Activated T-cell treated with anti-CD3 and anti-CD28 coated beads, Interleukin-2, amount 50 U/mL, for 1 hour (primary cell): ENCODE results near the gene MAGEB3.
"Not testable (repeated sequence)": the region's sequence is repeated elsewhere in the genome, so short reads cannot be mapped to it uniquely, and the experiment has no call there.

ENCODE experiments used
- DNase-seq: peaks from one replicate; pipeline ENCODE4 v3.0.0-alpha.2; 2020

The MAGEB3 gene

DNA sequence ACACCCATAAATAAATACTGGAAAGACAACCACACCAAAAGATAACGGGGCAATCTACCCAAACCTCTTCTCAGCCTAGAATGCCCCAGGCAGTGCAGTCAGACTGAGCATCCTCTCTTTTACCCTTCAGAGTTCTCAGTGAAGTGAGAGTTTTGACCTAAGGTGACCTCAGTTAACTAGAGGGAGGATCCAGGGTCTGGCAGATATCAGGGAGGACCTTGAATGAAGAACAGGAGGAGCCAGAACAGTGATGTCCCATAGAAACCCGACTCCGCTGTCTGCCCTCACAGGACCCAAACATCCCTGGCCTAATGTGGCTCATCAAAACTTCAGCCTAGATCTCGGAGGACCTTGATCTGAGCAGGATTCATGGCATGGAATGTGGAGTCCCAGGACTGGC is at the start of gene MAGEB3:
TSS of gene MAGEB3 (plus strand) at position 263 of the 400 bp plus-strand sequence. CDS start 5,268 bp downstream, outside the sequence.
- DNase-seq, result no peak

DNA sequence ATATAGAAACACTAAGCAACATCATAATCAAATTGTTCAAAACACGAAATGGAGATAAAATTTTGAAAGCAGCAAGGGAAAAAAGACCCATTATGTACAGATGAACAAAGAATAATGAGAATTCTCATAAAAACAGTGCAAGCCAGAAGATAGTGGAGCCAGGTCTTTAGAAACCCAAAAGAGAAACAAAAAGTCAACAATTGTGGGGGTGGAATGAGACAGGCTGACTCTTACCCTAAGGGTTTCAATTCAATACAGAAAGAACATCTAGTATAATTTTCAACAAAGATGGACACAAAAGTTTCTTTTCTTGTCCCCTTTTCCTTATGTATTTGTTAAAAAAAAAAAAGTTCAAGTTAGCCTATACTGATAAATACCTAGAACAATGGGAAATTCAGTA is 49.1 kb upstream of the MAGEB3 start:
- no peak for DNase-seq

DNA sequence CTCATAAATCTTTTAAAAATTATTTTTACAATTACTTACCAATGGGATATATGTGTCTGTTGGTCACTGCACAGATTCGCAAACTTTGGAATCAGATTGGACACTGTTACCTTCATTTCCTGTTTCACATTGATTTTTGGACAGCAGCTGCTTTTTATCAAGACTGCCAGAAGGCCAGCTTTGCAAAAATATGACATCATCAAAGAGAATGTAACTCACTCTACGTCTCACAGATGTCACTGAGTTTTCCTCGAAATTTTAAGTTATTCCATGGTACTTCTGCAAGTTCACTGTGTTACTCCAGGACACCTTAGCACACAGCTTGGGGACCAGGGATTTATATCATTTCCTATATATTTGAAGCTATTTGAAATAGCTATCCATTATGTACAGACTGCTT is 46.9 kb upstream of the MAGEB3 start:
- no peak for DNase-seq

DNA sequence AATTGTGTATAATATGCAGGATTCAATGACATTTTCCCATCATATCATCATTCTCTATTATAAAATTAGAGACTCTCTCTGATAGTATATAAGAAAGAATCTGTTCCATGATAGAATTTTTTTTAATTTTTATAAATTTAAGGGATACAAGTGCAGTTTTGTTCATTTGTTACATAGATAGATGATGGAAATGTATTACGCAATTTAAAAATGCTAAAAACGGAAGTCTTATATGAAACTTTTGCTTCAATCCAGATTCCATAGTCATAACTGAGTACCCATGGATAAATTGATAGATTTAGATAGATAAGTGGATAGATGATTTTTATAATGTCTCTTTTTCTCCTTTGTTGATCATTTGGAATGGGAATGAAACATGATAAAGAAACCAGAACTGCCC is 40.0 kb upstream of the MAGEB3 start:
- no peak for DNase-seq

- not testable (repeated sequence) for DNase-seq
These were observed 36.5 kb upstream of the MAGEB3 start for GRCh38 chrX:30193910-30194309.

GRCh38 chrX:30196322-30196721 is 34.1 kb upstream of the MAGEB3 start:
- DNase-seq, result no peak

DNA sequence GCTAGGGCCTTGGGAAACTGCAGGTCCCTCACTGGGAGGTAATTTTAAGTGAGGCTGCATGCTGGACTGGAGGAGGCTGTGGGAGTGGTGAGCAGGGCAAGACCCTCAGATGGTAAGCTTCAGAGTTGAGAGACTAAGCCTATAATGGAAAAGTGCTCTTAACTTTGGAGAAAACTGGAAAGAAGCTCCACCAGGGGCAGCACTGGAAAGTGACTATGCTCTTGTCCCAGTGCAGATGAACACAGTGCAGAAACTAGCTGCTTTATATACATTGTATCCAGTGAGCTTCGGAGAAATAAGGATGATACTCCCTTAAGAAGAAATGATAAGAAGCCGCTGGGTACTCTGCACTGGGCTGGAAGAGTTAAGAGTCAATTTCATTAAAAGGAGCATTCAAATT is 18.3 kb upstream of the MAGEB3 start:
- DNase-seq, result no peak

DNA sequence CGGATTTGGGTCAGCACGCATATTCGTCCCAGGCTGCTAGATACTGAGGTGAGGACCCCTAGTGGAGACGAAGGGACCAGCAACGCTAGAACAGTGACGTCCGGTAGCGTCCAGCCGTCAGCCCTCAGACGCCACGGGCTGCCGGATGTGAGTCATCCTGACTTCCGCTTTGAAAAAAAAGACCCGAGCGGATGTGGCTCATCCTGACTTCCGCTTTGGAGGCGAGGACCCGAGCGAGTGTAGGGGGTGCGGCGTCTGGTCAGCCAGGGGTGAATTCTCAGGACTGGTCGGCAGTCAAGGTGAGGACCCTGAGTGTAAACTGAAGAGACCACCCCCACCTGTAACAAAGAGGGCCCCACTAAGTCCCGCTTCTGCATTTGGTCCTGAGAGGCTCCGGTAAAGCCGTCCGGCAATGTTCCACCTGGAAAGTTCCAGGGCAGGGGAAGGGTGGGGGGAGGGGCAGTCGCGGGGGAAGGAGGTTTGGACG is 15.1 kb upstream of the MAGEB3 start, which contains the start of gene MAGEB2:
TSS of gene MAGEB2 (plus strand) at position 207 of the 487 bp plus-strand sequence. CDS start 3,018 bp downstream, outside the sequence.
- DNase-seq, result no peak

DNA sequence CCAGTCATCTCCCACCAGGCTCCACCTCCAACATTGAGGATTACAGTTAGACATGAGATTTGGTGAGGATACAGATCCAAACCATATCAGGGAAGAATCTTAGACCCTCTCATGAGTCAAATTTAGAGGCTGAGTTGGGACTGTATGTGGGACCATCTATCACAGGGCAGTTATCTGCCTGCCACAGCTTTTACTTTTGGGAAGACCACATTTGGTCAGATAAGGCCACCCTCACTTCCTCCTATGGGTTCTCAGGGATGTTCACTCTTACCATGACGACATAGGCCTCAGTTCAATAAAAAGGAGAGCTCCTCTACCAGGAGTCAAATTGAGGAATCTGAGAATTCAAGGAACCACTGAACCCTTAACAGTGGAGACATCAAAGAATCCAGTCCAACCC is 13.0 kb upstream of the MAGEB3 start:
- no peak for DNase-seq

DNA sequence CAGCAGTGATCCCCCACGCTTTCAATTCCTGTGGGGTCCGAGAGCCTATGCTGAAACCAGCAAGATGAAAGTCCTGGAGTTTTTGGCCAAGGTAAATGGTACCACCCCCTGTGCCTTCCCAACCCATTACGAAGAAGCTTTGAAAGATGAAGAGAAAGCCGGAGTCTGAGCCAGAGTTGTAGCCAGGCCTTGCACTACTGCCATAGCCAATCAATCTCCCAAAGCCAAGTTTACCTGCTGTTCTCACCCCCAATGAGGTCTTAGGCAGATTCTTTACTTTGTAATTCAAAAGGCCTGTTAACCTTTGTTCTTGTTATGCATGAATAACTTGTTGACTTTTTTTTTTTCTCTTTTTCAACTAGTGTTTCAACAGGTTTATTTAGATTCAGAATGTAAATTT is 11.1 kb upstream of the MAGEB3 start:
- DNase-seq, result no peak

GRCh38 chrX:30220661-30221060 is 9.8 kb upstream of the MAGEB3 start:
- no peak for DNase-seq

GRCh38 chrX:30224536-30224935 is 5.9 kb upstream of the MAGEB3 start:
- no peak for DNase-seq

- DNase-seq, result no peak
These were observed 1.9 kb upstream of the MAGEB3 start for GRCh38 chrX:30228526-30228925.

GRCh38 chrX:30241724-30242415 is 11.4 kb downstream of the MAGEB3 start, which contains the start of gene MAGEB4:
TSS of gene MAGEB4 (plus strand) at chrX:30242000. CDS start at chrX:30242136, 136 bp downstream.
- no peak for DNase-seq

DNA sequence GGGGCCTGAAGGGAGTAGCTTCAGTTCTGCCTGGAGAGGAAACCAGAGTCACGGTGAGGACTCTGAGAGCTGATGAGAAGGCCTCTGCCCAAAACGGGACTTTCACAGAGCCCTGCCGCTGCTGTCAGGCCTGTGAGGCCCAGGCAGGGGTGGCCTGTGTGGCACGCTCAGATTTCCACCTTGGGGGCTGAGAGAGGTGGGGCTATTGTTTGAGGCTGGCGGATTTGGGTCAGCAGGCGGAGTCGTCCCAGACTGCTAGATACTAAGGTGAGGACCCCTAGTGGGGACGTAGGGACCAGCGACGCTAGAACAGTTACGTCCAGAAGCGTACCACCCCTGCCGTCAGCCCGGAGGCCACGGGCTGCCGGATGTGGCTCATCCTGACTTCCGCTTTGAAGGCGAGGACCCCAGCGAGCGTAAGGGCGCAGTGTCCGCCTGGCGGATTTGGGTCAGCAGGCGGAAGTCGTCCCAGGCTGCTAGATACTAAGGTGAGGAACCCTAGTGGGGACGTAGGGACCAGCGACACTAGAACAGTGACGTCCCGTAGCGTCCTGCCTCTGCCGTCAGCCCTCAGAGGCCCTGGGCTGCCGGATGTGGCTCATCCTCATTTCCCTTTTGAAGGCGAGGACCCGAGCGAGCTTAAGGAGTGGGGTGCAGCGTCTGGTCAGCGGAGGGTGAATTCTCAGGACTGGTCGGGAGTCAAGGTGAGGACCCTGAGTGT is 16.5 kb downstream of the MAGEB3 start, which contains the start of gene MAGEB1:
TSS of gene MAGEB1 (plus strand) at position 378 of the 721 bp plus-strand sequence. CDS start 3,348 bp downstream, outside the sequence.
- DNase-seq, result no peak

- DNase-seq, result no peak
These were observed 18.4 kb downstream of the MAGEB3 start for GRCh38 chrX:30248854-30249253.

DNA sequence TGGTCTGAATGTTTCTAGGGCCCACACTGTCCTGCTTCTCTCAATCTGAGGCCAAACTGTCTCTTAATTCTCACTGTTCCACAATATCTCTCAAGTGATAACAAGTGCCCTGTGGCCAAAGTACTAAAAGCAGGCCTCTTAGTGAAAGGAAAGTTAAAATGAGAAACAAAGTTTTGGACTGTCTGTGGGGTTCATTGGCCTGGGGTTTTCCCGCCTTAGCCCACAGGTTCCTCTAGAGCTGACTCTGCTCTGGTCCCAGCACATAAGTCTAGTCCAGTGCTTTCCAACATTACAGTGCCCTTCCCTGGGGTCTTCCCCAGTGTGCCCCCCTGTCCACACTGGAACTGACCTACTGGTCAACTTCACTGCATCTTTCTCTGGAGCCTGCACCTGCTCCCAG is 22.8 kb downstream of the MAGEB3 start:
- no peak for DNase-seq

- DNase-seq, result no peak
These were observed 29.5 kb downstream of the MAGEB3 start for GRCh38 chrX:30259927-30260326.

- no peak for DNase-seq
These were observed 30.6 kb downstream of the MAGEB3 start for GRCh38 chrX:30261012-30261411.

- no peak for DNase-seq
These were observed 32.3 kb downstream of the MAGEB3 start for GRCh38 chrX:30262763-30263162.

DNA sequence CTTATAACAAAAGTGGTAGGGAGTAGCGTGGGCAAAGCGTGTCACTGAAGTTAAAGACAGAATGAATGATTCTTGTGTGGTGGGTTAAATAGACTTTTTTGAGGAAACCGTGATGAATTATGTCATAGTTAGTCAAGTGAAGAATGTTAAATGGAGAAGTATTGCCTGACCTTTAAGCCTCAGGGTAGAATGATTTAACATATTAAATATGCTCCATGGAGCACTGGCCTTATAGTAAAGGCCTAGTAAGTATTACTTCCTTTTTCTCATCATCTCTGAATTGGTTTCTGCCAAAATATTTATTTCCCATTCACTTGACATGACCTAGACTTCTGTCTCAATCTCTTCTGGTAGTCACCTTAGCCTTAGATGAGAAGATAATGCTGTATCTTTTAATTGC is 40.2 kb downstream of the MAGEB3 start:
- DNase-seq, result no peak

DNA sequence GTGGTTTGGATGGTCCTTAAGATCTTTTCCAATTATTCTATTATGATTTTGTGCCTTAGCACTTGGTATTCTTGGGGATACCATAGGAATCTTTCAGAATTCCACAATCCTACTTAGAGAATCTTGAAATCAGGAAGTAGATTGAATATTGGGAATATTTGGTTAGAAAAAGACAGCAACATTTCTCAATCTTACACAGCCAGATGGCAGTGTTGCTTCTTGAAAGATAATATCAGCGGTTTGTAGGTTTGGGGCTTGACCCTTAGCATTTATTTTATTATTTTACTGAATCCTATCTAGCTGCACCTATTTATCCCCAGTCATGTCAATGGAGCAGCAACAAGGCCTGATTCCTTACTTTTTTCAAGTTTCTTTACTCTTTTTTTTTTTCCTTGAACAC is 45.0 kb downstream of the MAGEB3 start:
- no peak for DNase-seq

DNA sequence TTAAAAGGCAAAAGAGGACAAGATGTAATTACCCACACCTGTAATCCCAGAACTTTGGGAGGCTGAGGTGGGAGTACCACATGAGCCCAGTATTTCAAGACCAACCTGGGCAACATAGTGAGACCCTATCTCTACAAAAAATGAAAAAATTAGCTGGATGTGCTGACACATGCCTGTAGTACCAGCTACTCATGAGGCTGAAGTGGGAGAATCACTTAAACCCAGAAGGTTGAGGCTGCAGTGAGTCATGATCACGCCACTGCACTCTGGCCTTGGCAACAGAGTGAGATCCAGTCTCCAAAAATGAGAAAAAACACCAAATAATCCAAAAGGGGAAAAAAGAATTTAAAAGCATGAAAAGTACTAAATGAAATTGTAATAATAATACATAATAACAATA is 47.9 kb downstream of the MAGEB3 start:
- no peak for DNase-seq

DNA sequence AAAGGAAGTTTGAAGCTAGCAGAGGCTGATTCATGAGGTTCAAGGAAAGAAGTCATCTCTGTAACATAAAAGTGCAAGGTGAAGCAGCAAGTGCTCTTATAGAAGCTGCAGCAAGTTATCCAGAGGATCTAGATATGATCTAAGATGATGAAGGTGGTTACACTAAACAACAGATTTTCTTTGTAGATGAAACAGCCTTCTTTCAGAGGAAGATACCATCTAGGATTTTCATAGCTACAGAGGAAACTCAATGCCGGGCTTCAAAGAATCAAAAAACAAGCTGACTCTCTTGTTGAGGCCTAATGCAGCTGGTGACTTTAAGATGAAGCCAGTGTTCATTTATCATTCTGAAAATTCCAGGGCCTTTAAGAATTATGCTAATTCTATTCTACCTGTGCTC is 50.0 kb downstream of the MAGEB3 start:
- DNase-seq, result no peak
